ENCODE data around the gene NLRP5. TPM values are rescaled to one million over a fixed set of nuclear protein-coding genes. Genes with fewer than 3 reads are reported as not detected.

NLRP5 gene
- total and polyA plus RNA-seq, 2 of the 4 experiments (the other 2 are of a cell fraction): not detected

- Histone ChIP-seq H3K4ac (ENCODE audit: low read depth, low read length) (no peak overlapping the region), H4K91ac (ENCODE audit: insufficient read depth, low read depth, low read length) (no peak overlapping the region), H2BK20ac (ENCODE audit: low read depth, low read length) (no peak overlapping the region), H3K36me3 (ENCODE audit: control insufficient read depth, insufficient read depth, low read length) (no peaks in the 10 kb centered on the region), H2AFZ (replicated peaks; ENCODE audit: low read length, poor library complexity) (no peak overlapping the region), H3K9me3 (ENCODE audit: control insufficient read depth, insufficient read depth, low read length) (no peaks in the 10 kb centered on the region), H3K79me1 (ENCODE audit: low read depth in 1 of 2, low read length in 2 of 2) (no peaks in the 10 kb centered on the region), H3K18ac (ENCODE audit: low read depth, low read length) (no peak overlapping the region), H4K20me1 (ENCODE audit: insufficient read depth, low read length) (no peaks in the 10 kb centered on the region), H3K56ac (ENCODE audit: extremely low read depth, insufficient read depth, low read length) (no peak overlapping the region), H2BK5ac (ENCODE audit: low read depth, low read length, poor library complexity, severe bottlenecking) (no peak overlapping the region), H3K23ac (ENCODE audit: low read depth, low read length) (no peak overlapping the region), H3K14ac (replicated peaks; ENCODE audit: low read depth, low read length) (no peak overlapping the region), H2AK9ac (replicated peaks; ENCODE audit: low read depth, low read length, poor library complexity) (no peak overlapping the region), H3K27ac (ENCODE audit: insufficient read depth, low read length) (no peak overlapping the region), H3K9ac (ENCODE audit: low read depth, low read length) (no peak overlapping the region), H2AK5ac (ENCODE audit: low read depth, low read length) (no peak overlapping the region), H3K4me3 (ENCODE audit: insufficient read depth, low read depth, low read length) (no peak overlapping the region), H3K27me3 (ENCODE audit: control insufficient read depth, insufficient read depth, low read length) (no peaks in the 10 kb centered on the region; the same call in 1 of the 2 replicates), H3K4me1 (ENCODE audit: control insufficient read depth, insufficient read depth, low read length) (no peaks in the 10 kb centered on the region), H4K5ac (ENCODE audit: low read depth, low read length) (no peak overlapping the region), H3K9me1 (ENCODE audit: insufficient read depth, low read length) (no peaks in the 10 kb centered on the region), H3K4me2 (ENCODE audit: low read depth, low read length) (no peak overlapping the region), H2BK120ac (ENCODE audit: low read depth, low read length) (no peak overlapping the region), H4K8ac (ENCODE audit: low read depth in 2 of 2, low read length in 2 of 2) (no peak overlapping the region), H2BK15ac (ENCODE audit: low read depth, low read length) (no peak overlapping the region)
- in situ Hi-C loops (cut with MboI; ENCODE audit: low sequenced_read_pairs): loop anchor here (10.0 kb wide), 2 partner anchors 185 to 275 kb away; no protein-coding TSS in a partner anchor
- ChIA-PET POLR2A (ENCODE audit: unreplicated experiment) (no interaction called here), CTCF (interaction anchor here (0.6 kb wide), 1 partner anchor 30 kb away, joined by 8 read pairs; no protein-coding TSS in a partner anchor)
- dilution Hi-C loops (cut with HindIII; ENCODE audit: low sequenced_read_pairs, unreplicated experiment): no loop called here
- intact Hi-C loops (cut with micrococcal nuclease): loop anchor here (10.0 kb wide), 2 partner anchors 435 to 1035 kb away; no protein-coding TSS in a partner anchor
- TF ChIP-seq MAFK (IDR thresholded peaks at IDR 0.05; ENCODE audit: low read depth, low read length) (no peak), ELK1 (IDR thresholded peaks at IDR 0.05; ENCODE audit: borderline replicate concordance, low read depth, low read length) (no peak), CEBPB (IDR thresholded peaks at IDR 0.05; ENCODE audit: low read depth, low read length) (no peak), RFX5 (IDR thresholded peaks at IDR 0.05; ENCODE audit: low read depth, low read length) (no peak), FOS (IDR thresholded peaks at IDR 0.05; ENCODE audit: low read depth, low read length) (no peak), SMC3 (IDR thresholded peaks at IDR 0.05; ENCODE audit: low read depth, low read length) (no peak), BHLHE40 (IDR thresholded peaks at IDR 0.05; ENCODE audit: low read depth, low read length) (no peak), RAD21 (IDR thresholded peaks at IDR 0.05; ENCODE audit: low read length) (no peak), USF2 (IDR thresholded peaks at IDR 0.05; ENCODE audit: low read depth, low read length) (no peak), MAZ (IDR thresholded peaks at IDR 0.05; ENCODE audit: borderline replicate concordance, low read depth, low read length) (no peak), CTCF (conservative IDR thresholded peaks at IDR 0.05; ENCODE audit: low read depth, low read length) (no peak), RCOR1 (IDR thresholded peaks at IDR 0.05; ENCODE audit: insufficient replicate concordance, low read length) (no peak), NFE2L2 (IDR thresholded peaks at IDR 0.05; ENCODE audit: low read depth, low read length) (no peak), POLR2A (IDR thresholded peaks at IDR 0.05; ENCODE audit: low read depth, low read length) (no peak), CHD1 (IDR thresholded peaks at IDR 0.05; ENCODE audit: low read depth, low read length) (no peak), MXI1 (IDR thresholded peaks at IDR 0.05; ENCODE audit: borderline replicate concordance, low read depth, low read length) (no peak)
- no CpG with 5 or more reads among the region's 3 CpGs for WGBS, 2 experiments (ENCODE audit: extremely low coverage in 2 of 2, insufficient read length in 1 of 2)
- no TSS peak for BruUV-seq (replicated peaks)
- ATAC-seq (ENCODE audit: low read depth): no peak
- no peak for DNase-seq
These were observed 83.1 kb downstream of the NLRP5 start for GRCh38 chr19:56069642-56070041.
